Spinal cord (tissue), 10 donors: ENCODE data around the gene SPAG16. TPM values are rescaled to one million over a fixed set of nuclear protein-coding genes. Genes with fewer than 3 reads are reported as not detected.

Experiments
- DNase-seq, 6 donors: peaks; one replicate each; pipeline versions ENCODE4 v3.0.0 to v3.0.0-alpha.2; 2013 to 2015; ENCODE audit warnings: low spot score in 6 of 6, low read depth in 4 of 6
- H3K27ac ChIP-seq: one replicate; pipeline ENCODE4 v1.5.1; 2013; ENCODE audit warnings: low read depth, low read length, control low read depth
- H3K27me3 ChIP-seq: one replicate; pipeline ENCODE4 v1.6.1; 2013; ENCODE audit warnings: low read length; ENCODE audit not compliant: control insufficient read depth, insufficient read depth
- H3K36me3 ChIP-seq: one replicate; pipeline ENCODE4 v1.6.1; 2013; ENCODE audit warnings: low read length; ENCODE audit not compliant: control insufficient read depth, insufficient read depth
- H3K4me1 ChIP-seq: one replicate; pipeline ENCODE4 v1.6.1; 2013; ENCODE audit warnings: low read length; ENCODE audit not compliant: control insufficient read depth, insufficient read depth
- H3K4me3 ChIP-seq: one replicate; pipeline ENCODE4 v1.5.1; 2013; ENCODE audit warnings: low read depth, low read length, control low read depth
- H3K9me3 ChIP-seq: one replicate; pipeline ENCODE4 v1.6.1; 2013; ENCODE audit warnings: low read length; ENCODE audit not compliant: control insufficient read depth, insufficient read depth
- WGBS: methylation state at CpG from one replicate; pipeline ENCODE4 v1.1.5; 2013; ENCODE audit warnings: missing lambda C conversion rate; ENCODE audit not compliant: insufficient coverage; 5-methylcytosine and 5-hydroxymethylcytosine counted together
- polyA plus RNA-seq, 2 donors: library from polyadenylated mRNA; unstranded; fragments of 120-200 nt; gene quantifications; one replicate each; pipeline ENCODE4 v1.2.1, GENCODE V29; 2013; ENCODE audit not compliant: insufficient read length in 2 of 2
- total RNA-seq, 2 donors: library from RNA; depleted of rRNA in 1 of 2; stranded (reverse); fragments of 120-200 nt in 1 of 2; fragments of >200 nt in 1 of 2; gene quantifications; one replicate each; pipeline versions ENCODE4 v1.2.3 to v1.2.4, GENCODE V29; 2013 to 2014
- donor health status: healthy.

SPAG16 gene
- total and polyA plus RNA-seq, 4 donors, result 47.4 to 86.2 (median 74.2) TPM

GRCh38 chr2:214367171-214367570 lies 1082.9 kb downstream of the SPAG16 start:
- Histone ChIP-seq H3K36me3 (no peaks in the 10 kb centered on the region), H3K27ac (no peak overlapping the region), H3K4me3 (no peak overlapping the region), H3K27me3 (no peaks in the 10 kb centered on the region), H3K4me1 (no peaks in the 10 kb centered on the region), H3K9me3 (no peaks in the 10 kb centered on the region)
- DNase-seq, result no peak
- WGBS, result no CpG with 5 or more reads among the region's 3 CpGs

GRCh38 chr2:214376618-214377285 lies 1092.5 kb downstream of the SPAG16 start:
- DNase-seq, result no peak
- Histone ChIP-seq H3K27ac (no peak overlapping the region), H3K9me3 (no peaks in the 10 kb centered on the region), H3K4me3 (no peak overlapping the region), H3K36me3 (no peaks in the 10 kb centered on the region), H3K27me3 (no peaks in the 10 kb centered on the region), H3K4me1 (no peaks in the 10 kb centered on the region)
- 100% methylated on average over 1 of the region's 7 CpGs for WGBS

GRCh38 chr2:214377286-214377624 lies 1093.0 kb downstream of the SPAG16 start:
- no peaks in the 10 kb centered on the region for H3K4me1 ChIP-seq
- WGBS, result 100% methylated on average over 1 of the region's 5 CpGs
- no peak overlapping the region for H3K27ac ChIP-seq
- H3K4me3 ChIP-seq, result no peak overlapping the region
- H3K36me3 ChIP-seq, result no peaks in the 10 kb centered on the region
- H3K27me3 ChIP-seq, result no peaks in the 10 kb centered on the region
- no peak for DNase-seq
- no peaks in the 10 kb centered on the region for H3K9me3 ChIP-seq

GRCh38 chr2:214378455-214379103 lies 1094.3 kb downstream of the SPAG16 start:
- no peaks in the 10 kb centered on the region for H3K9me3 ChIP-seq
- H3K27me3 ChIP-seq, result no peaks in the 10 kb centered on the region
- H3K36me3 ChIP-seq, result no peaks in the 10 kb centered on the region
- no peaks in the 10 kb centered on the region for H3K4me1 ChIP-seq
- peak in 3 of 6 donors; percentile 15 to 55 (median 35) for DNase-seq
- 54% methylated on average over 3 of the region's 3 CpGs for WGBS
- H3K4me3 ChIP-seq, result no peak overlapping the region
- no peak overlapping the region for H3K27ac ChIP-seq

- peak in 1 of 6 donors; percentile 12 for DNase-seq
- no peaks in the 10 kb centered on the region for H3K27me3 ChIP-seq
- H3K4me3 ChIP-seq, result no peak overlapping the region
- no peaks in the 10 kb centered on the region for H3K36me3 ChIP-seq
- H3K27ac ChIP-seq, result no peak overlapping the region
- WGBS, result no CpG with 5 or more reads among the region's 1 CpG
- H3K9me3 ChIP-seq, result no peaks in the 10 kb centered on the region
- no peaks in the 10 kb centered on the region for H3K4me1 ChIP-seq
These were observed 1095.0 kb downstream of the SPAG16 start for GRCh38 chr2:214379227-214379626.

GRCh38 chr2:214380681-214381080 lies 1096.4 kb downstream of the SPAG16 start:
- Histone ChIP-seq H3K4me3 (no peak overlapping the region), H3K4me1 (no peaks in the 10 kb centered on the region), H3K27me3 (no peaks in the 10 kb centered on the region), H3K36me3 (no peaks in the 10 kb centered on the region), H3K27ac (no peak overlapping the region), H3K9me3 (no peaks in the 10 kb centered on the region)
- peak in 5 of 6 donors; percentile 1 to 91 (median 10) for DNase-seq
- 77% methylated on average over 4 of the region's 5 CpGs for WGBS

GRCh38 chr2:214382229-214382628 lies 1098.0 kb downstream of the SPAG16 start:
- Histone ChIP-seq H3K4me3 (no peak overlapping the region), H3K36me3 (no peaks in the 10 kb centered on the region), H3K27me3 (no peaks in the 10 kb centered on the region), H3K9me3 (no peaks in the 10 kb centered on the region), H3K27ac (no peak overlapping the region), H3K4me1 (no peaks in the 10 kb centered on the region)
- WGBS, result no CpG with 5 or more reads among the region's 2 CpGs
- no peak for DNase-seq

- no peaks in the 10 kb centered on the region for H3K9me3 ChIP-seq
- 100% methylated on average over 2 of the region's 2 CpGs for WGBS
- no peaks in the 10 kb centered on the region for H3K27me3 ChIP-seq
- no peak overlapping the region for H3K27ac ChIP-seq
- no peak overlapping the region for H3K4me3 ChIP-seq
- H3K36me3 ChIP-seq, result no peaks in the 10 kb centered on the region
- no peaks in the 10 kb centered on the region for H3K4me1 ChIP-seq
- DNase-seq, result no peak
These were observed 1102.5 kb downstream of the SPAG16 start for GRCh38 chr2:214386720-214387119.

- H3K9me3 ChIP-seq, result no peaks in the 10 kb centered on the region
- H3K4me3 ChIP-seq, result no peak overlapping the region
- no peaks in the 10 kb centered on the region for H3K27me3 ChIP-seq
- H3K4me1 ChIP-seq, result no peaks in the 10 kb centered on the region
- H3K36me3 ChIP-seq, result no peaks in the 10 kb centered on the region
- DNase-seq, result no peak
- H3K27ac ChIP-seq, result no peak overlapping the region
These were observed 1105.1 kb downstream of the SPAG16 start for GRCh38 chr2:214389334-214389733.

GRCh38 chr2:214393796-214394195 lies 1109.5 kb downstream of the SPAG16 start:
- Histone ChIP-seq H3K27me3 (no peaks in the 10 kb centered on the region), H3K9me3 (no peaks in the 10 kb centered on the region), H3K4me3 (no peak overlapping the region), H3K36me3 (no peaks in the 10 kb centered on the region), H3K27ac (no peak overlapping the region), H3K4me1 (no peaks in the 10 kb centered on the region)
- DNase-seq, result no peak
